DMS114 treated with DMSO at 0.1 percent for 48 hours (cell line): ENCODE results near the gene PNCK.
"Not testable (repeated sequence)": the region's sequence is repeated elsewhere in the genome, so short reads cannot be mapped to it uniquely, and the experiment has no call there.

ENCODE experiments used
- DNase-seq: peaks from one replicate; lab custom pipeline; 2025; ENCODE audit not compliant: unreplicated experiment; lab: John Stamatoyannopoulos, UW

Gene PNCK

DNA sequence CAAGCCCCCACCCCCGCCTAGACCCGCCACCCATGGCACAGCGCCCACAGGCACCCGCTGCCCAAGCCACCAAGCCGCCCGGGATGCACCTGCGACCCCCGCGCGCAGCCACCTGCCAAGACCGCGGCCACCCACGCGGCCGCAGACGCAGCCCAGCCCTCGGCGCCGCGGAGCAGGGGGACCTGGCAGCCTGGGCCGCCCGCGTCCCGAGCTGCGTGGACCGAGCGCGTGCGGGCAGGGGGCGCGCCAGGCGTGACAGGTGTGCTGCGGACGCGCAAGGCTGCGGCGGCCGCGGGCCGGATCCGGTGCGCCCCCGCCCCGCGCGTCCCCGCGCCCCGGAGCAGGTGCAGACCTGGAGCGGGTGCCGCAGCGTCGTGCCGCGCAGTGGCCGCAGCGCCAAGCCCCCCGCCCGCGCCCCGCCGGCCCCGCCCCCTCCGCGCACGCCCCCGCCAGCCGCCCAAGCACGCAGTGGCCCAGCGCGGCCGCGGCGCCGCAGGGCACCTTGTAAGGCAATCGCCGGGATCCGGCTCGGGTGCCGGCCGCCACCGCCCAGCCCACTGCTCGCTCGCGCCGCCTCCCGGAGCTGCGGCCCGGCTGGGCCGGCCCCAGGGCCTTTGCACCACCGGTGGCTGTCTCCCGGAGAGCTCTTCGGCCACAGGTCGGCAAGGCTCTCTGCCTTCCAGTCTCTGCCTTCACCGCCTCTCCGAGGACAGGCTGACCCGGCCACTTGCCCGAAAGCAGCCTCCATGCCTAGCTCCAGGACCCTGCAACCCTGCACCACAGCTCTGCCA lies at the start of gene PNCK:
Gene PNCK (minus strand): TSS at position 386 of the 791 bp plus-strand sequence. CDS start 737 bp downstream, outside the sequence.
- DNase-seq, result no peak

DNA sequence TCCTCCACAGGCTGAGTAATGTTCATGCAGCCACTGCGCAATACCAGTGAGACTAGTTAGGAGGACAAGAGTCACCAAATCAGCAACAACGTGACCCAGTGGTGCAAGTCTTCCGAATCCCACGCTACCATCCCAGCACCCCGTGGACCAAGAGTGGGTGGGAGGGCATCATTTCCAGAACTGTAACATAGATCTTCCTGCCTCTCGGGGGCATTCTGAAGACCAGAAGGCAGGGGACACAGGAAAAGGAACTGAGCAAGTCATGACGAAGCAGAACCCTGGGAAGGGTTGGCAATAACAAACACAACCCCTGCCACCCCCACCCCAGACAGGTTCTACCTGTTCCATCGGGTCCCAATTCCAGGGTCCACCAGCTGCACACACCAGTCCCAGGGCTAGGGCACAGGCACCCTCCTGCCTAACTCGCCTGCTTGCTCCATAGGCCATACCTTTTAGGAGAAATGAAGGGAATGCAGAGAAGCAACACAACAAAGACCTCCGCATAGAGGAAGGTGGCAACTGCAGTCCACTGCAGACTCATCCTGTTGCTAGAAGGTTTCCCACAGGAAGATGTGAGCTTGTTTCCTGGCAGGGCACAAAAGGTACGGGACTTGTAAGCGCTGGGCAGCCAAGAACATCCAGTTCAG lies 49.2 kb upstream of the PNCK start:
- no peak for DNase-seq

- DNase-seq, result no peak
Measured at GRCh38 chrX:153719701-153720100, 46.1 kb upstream of the PNCK start.

DNA sequence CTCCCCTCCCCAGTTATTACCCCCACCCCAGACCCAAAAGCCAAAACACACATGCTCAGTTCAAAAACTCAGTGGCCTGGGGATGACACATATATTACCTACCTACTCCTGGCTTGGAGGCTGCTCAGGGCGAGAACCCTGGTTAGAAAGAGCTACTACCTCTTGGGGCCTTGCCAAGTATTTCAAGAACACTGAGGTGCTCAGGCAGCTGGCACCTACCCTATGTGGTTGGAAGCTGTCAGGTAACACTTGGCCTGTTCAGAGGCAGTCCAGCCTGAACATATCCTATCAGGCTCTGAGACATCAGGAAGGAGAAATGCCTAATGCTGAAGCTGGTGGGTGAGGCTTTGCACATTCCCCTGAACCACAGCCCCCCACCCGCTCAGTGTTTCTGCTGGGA lies 45.6 kb upstream of the PNCK start:
- no peak for DNase-seq

DNA sequence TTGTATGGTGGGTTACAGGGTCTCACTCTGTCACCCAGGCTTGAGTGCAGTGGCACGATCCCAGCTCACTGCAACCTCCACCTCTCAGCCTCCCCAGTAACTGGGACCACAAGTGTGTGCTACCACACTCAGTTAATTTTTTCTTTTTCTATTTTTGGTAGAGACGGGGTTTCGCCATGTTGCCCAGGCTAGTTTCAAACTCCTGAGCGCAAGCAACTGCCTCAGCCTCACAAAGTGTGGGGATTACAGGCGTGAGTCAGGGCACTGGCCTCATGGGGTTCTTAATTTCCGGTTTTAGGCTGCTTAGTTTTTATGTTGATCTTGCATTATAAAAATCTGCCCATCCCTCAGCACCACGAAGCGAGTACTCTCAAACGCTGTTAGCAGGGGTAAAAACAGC lies 43.8 kb upstream of the PNCK start:
- DNase-seq, result no peak

- no peak for DNase-seq
Measured at GRCh38 chrX:153714256-153714655, 40.6 kb upstream of the PNCK start.

DNA sequence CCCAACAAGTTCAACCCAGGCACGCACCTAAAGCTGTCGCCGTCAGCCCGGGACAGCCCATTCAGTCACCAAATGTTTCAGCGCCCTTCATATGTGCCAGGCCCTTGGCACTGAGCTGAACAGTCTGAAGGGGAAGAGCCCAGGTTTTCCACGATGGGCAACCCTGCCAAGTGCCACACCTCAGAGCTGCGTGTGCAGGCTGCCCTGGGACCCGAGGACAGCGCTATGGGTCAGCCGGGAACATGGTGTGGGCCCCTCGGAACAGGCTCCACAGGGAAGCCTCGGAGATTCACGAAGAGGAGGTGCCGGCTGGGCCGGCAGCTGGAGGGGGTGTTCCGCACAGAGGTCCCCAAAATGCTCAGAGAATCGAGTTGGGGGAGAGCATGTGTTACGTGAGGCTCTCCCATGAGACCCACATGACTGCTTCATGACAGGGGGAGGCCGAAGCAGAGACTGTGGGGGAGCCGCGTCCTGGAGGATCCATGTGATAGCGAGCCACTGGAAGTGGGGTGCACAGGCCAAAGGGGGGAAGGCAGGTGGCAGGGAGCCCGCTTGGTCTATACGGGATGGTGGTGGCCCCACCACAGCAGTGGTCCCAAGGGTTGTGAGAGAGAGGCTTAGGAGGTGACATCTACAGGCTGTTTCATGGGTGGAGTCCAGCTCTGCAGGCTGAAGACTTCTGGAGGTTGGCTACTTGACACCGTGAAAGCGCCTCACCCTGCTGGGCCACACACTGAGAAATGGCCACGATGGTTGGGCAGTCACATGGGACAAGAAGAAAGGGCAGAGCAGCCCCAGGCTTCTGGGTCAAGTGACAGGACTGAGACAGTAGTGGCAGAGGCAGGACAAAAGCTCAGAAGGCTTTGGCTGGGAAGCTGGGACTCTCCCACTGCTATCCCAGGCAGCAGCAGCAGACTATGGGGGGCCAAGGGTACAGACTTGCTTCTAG lies 36.4 kb upstream of the PNCK start:
- DNase-seq, result no peak

DNA sequence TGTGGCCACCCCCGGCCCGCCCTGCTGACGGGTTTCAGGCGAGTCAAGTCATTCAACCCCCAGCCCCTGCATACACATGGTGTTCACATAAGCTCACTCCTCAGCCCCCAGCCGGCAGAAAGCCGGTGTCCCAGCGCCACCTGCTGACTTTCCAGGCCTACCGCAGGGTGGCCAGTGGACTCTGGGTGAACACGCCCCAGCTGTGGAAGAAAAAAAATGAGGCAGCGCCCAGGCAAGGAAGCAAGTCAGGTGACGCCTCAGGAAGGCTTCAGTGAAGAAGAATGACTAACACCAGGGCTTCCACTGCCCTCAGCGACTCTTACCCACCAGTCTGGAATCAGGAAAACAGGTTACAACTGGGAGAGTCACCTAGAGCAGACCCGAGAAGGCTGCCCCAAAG lies 34.8 kb upstream of the PNCK start:
- peak; percentile 4 for DNase-seq

DNA sequence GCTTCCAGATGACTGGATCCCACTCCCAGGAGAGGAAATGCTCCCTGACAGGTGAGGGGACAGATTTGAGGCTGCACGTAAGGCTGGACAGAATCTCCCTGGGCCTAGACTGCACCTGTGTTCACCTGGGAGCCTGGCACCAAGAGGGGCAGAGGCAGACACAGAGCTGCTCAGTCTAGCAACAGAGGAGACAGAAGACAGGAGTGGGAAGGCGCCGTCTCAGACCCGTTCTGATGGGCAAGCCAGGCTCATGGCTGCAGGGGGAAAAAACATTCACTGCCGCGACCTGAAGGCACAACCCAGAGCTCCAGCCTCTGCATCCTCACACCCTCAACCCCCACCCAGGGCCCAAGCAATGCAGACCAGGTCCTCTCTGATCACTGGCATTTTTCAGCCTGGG lies 33.8 kb upstream of the PNCK start:
- DNase-seq, result no peak

DNA sequence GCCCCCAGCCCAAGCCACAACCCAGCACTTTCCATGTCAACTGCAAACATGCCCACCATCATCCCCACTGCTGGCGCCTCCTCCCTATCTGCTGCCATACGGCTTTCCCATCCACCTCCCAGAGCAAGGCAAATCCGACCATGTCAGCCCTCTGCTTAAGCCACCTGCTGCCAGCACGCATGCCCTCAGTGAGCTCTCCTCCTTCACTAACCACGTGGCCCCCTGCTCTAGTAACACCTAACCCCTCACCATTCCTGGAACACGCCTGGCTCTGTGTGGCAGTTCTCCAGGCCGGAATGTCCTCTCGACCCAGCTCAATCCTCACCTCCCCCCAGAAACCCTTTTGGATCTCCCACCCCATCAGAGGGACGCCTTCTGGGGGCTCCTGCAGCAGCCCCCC lies 33.2 kb upstream of the PNCK start:
- no peak for DNase-seq

- not testable (repeated sequence) for DNase-seq
Measured at GRCh38 chrX:153705403-153706060, 31.9 kb upstream of the PNCK start.

DNA sequence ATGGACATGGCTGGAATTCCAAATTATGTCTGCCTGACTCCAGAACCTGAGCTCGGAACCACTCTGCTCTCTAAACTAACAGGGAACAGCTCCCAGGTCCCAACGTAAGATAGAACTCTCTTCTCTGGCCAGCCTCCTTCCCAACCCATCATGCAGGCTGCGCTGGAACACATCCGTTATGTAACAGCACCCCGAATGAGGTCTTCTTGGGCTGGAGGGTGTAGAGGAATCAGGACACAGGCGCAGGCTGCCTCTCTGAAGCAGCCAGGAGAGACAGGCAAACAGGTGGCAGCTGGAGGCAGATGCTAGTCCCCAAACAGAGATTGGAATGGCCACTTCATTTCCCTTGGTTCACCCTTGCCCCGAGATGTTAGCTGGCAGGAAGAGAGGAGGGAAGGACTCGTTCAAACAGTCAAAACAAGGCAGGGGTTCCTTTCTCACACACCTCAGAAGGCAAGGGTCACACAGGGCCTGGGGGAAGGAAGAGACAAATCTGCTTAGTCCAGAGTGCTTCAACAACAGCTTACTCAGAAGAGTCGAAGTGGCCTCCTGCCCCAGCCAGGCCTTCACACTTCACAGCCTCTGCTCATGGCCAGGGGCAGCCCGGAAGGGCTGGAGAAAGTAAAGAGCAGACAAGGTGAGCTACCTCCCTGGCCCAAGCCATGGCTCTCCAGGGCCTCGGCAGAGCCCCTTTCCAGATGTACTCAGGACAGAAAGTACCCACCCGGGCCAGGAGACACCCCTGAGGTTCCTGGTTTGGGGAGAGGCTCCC lies 31.2 kb upstream of the PNCK start:
- DNase-seq, result not testable (repeated sequence)

- DNase-seq, result no peak
Measured at GRCh38 chrX:153704021-153704526, 30.5 kb upstream of the PNCK start.

GRCh38 chrX:153703036-153703370 lies 29.4 kb upstream of the PNCK start:
- no peak for DNase-seq

DNA sequence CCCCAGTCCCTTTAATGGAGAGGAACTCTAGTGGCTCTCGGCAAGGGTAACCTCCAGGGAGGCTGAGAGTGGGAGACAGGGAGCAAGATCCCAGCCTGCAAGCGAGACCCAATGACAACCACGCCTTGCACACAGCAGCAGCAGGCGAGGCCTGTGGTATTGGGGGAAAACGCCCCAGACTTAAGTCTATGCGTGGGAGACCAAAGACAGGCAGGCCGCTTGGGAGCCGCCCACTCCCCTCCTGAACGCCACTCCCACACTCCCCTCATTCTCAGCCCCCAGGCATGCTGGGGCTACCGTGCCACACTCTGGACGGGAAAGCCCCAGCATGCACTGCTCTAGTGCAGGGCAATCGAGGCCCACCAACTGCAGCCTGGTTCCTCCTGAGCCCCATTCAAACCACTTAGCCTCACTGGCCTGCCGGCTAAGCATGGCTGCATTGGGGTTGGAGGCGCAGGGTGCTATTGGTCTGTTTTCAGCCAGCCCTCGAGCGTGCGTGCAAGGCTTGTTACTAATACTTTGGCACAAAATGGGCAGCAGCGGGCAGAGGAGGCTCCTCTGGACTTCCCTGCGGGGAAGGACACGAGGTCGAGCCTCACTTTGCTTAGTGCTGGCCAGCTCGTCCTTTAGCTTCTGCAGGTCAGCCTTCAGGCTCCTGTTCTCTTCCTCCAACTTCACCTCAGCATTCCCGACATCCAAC lies 28.9 kb upstream of the PNCK start:
- no peak for DNase-seq

DNA sequence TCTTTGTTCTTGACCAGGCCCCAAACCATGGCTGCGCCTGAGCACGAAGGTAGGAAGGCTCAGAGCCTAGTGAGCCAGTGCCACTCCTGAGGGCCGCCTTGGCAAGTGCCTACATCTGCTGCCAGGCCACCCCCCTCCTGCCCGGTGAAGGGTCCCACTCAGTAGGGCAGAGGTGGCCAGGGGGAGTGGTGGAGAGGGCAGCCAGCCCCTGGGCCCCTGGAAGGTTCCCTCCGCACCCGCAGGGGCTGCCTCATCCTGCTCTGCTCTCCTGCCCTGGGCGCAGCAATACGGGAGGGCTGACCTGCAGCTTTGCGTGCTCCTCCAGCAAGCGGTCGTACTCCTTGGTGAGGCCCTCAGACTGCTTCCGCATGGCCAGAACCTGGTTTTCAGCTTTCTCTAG lies 28.1 kb upstream of the PNCK start:
- DNase-seq, result no peak

- DNase-seq, result no peak
Measured at GRCh38 chrX:153700967-153701366, 27.4 kb upstream of the PNCK start.

GRCh38 chrX:153700376-153700945 lies 26.8 kb upstream of the PNCK start:
- DNase-seq, result no peak

DNA sequence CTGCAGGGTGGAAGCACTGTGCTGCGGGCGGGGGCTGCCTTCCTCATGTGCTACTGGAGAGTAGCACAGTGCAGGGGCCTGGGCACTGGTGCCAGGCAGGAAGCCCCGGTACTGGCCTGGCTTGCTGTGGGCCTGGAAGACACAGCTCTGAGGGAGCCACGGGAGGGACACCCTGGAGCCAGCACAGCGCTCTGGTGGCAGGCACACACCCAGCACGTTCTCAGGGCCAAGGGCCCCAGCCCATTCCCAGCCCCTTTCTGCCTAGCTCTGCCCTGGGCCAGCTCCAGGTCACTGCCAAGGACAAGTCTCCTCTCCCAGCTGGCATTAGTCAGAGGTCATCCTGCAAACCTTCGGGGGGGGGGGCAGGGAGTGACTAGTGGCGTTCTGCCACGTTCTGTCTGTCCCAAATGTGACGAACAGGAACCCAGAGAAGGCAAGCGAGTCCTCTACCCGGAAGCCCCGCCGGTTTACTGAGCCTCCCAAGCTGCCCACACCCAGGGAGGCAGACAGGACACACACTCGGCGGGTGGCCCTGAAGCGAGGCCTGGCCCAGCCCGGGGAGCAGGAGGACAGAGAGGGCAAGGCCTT lies 26.3 kb upstream of the PNCK start:
- DNase-seq, result not testable (repeated sequence)
